Neural progenitor cell (in vitro differentiated cells): ENCODE data around the gene ACOXL.

Experiments
- CTCF ChIP-seq: fragments of 200-600 bp; sonication (generic); IDR thresholded peaks from 2 replicates; pipeline ENCODE4 v1.5.1; 2017; ENCODE audit warnings: antibody characterized with exemption, mild to moderate bottlenecking
- EZH2 ChIP-seq: fragments of 200-600 bp; sonication (generic); IDR thresholded peaks from 2 replicates; pipeline ENCODE4 v1.6.1; 2017; ENCODE audit warnings: antibody characterized with exemption, mild to moderate bottlenecking, moderate library complexity
- EZH2phosphoT487 ChIP-seq: fragments of 200-600 bp; sonication (generic); IDR thresholded peaks from 2 replicates; pipeline ENCODE4 v1.6.1; 2017; ENCODE audit warnings: antibody characterized with exemption

- TF ChIP-seq CTCF = no peak
- TF ChIP-seq EZH2 = no peak
- no peak for TF ChIP-seq EZH2phosphoT487
Observed at GRCh38 chr2:110836671-110837070, 104.3 kb downstream of the ACOXL start.
